NCI-H146 (cell line): ENCODE data around the gene COL6A1.

Experiments
- DNase-seq: peaks from one replicate; lab custom pipeline; 2025; lab: John Stamatoyannopoulos, UW

The COL6A1 gene

GRCh38 chr21:45983649-45983965 is 2.0 kb downstream of the COL6A1 start:
- DNase-seq: no peak

GRCh38 chr21:45983981-45984551 is 2.5 kb downstream of the COL6A1 start:
- no peak for DNase-seq

GRCh38 chr21:45984584-45985095 is 3.1 kb downstream of the COL6A1 start:
- DNase-seq: no peak

- no peak for DNase-seq
These were observed 4.1 kb downstream of the COL6A1 start for GRCh38 chr21:45985471-45986315.

- no peak for DNase-seq
These were observed 4.9 kb downstream of the COL6A1 start for GRCh38 chr21:45986316-45987051.

- DNase-seq: no peak
These were observed 5.6 kb downstream of the COL6A1 start for GRCh38 chr21:45987121-45987711.

GRCh38 chr21:45988366-45989347 is 7.1 kb downstream of the COL6A1 start:
- no peak for DNase-seq

- DNase-seq: no peak
These were observed 7.9 kb downstream of the COL6A1 start for GRCh38 chr21:45989355-45990048.

- DNase-seq: no peak
These were observed 8.6 kb downstream of the COL6A1 start for GRCh38 chr21:45990049-45990711.

GRCh38 chr21:45990741-45991605 is 9.4 kb downstream of the COL6A1 start:
- DNase-seq: no peak

- DNase-seq: no peak
These were observed 10.2 kb downstream of the COL6A1 start for GRCh38 chr21:45991606-45992300.

GRCh38 chr21:45992301-45993209 is 11.0 kb downstream of the COL6A1 start:
- DNase-seq: no peak

- no peak for DNase-seq
These were observed 11.9 kb downstream of the COL6A1 start for GRCh38 chr21:45993210-45994085.

GRCh38 chr21:45994086-45994661 is 12.6 kb downstream of the COL6A1 start:
- no peak for DNase-seq

- no peak for DNase-seq
These were observed 13.5 kb downstream of the COL6A1 start for GRCh38 chr21:45994759-45995685.
